ENCODE data around the gene GDF7. TPM values are rescaled to one million over a fixed set of nuclear protein-coding genes. Genes with fewer than 3 reads are reported as not detected.
A peak's percentile ranks its signal among the peaks of the same experiment; 100 is the strongest.

The GDF7 gene
- total RNA-seq, 1 experiment from 2014 or later, result 0.02 TPM

- BruUV-seq (replicated peaks), result no TSS peak
- no peak overlapping the region; the same call in 1 of the 2 replicates for H3K4me2 ChIP-seq (ENCODE audit: low read length)
- ChIA-PET CTCF (interaction anchor here (0.6 to 3.3 kb wide), 17 partner anchors 15 to 310 kb away, joined by 3 to 66 read pairs (median 4); partner anchors contain the start of genes HS1BP3 and RHOB), RAD21 (ENCODE audit: low non-redundant PET in 1 of 2, low total read pairs in 2 of 2, uncharacterized antibody in 2 of 2, unreplicated experiment in 2 of 2) (interaction anchor here (0.7 to 2.2 kb wide), 10 partner anchors 189 to 240 kb away, joined by 4 to 15 read pairs (median 6); partner anchors contain the start of gene RHOB (in 1 of the 2)), POLR2A (interaction anchor here (1.0 to 6.4 kb wide), 3 partner anchors 188 to 194 kb away, joined by 9 to 66 read pairs (median 11); partner anchors contain the start of gene RHOB)
- peak; percentile 98 for ATAC-seq
- no peak overlapping the region for H3K9ac ChIP-seq (ENCODE audit: low read length)
- H2AFZ ChIP-seq (ENCODE audit: low read depth, low read length, poor library complexity, severe bottlenecking), result no peak overlapping the region
- peaks cover 9 to 18% of the 10 kb centered on the region in 2 experiments; a peak in 3 of 4 replicates for H3K4me1 ChIP-seq (ENCODE audit: control insufficient read depth in 1 of 2, insufficient read depth in 2 of 2, low read length in 2 of 2)
- no peaks in the 10 kb centered on the region for H3K9me3 ChIP-seq (ENCODE audit: control insufficient read depth in 1 of 2, insufficient read depth in 1 of 2, low read depth in 1 of 2, low read length in 2 of 2)
- DNase-seq (ENCODE audit: low read depth, low spot score), result peak; percentile 21
- no peak for TF ChIP-seq POLR2AphosphoS5 (IDR thresholded peaks at IDR 0.05; ENCODE audit: low read depth, low read length)
- no peak for TF ChIP-seq CBX3 (IDR thresholded peaks at IDR 0.05; ENCODE audit: low read depth)
- TF ChIP-seq ATF3 (IDR thresholded peaks at IDR 0.05), result no peak
- TF ChIP-seq TCF7L2 (IDR thresholded peaks at IDR 0.05; ENCODE audit: borderline replicate concordance, extremely low read depth, insufficient read depth, insufficient read length), result no peak
- no peak for TF ChIP-seq ZFX (IDR thresholded peaks at IDR 0.05)
- no peak for TF ChIP-seq ELF1 (IDR thresholded peaks at IDR 0.05; ENCODE audit: borderline replicate concordance, low read depth)
- TF ChIP-seq POLR2A (IDR thresholded peaks at IDR 0.05; ENCODE audit: borderline replicate concordance, extremely low read depth, insufficient read depth, insufficient read length), result no peak
- no peak for TF ChIP-seq CEBPB (IDR thresholded peaks at IDR 0.05; ENCODE audit: low read depth)
- TF ChIP-seq FOSL1 (IDR thresholded peaks at IDR 0.05; ENCODE audit: low read depth), result no peak
- no peak for TF ChIP-seq EZH2 (IDR thresholded peaks at IDR 0.05)
- no peak for TF ChIP-seq SP1 (IDR thresholded peaks at IDR 0.05; ENCODE audit: low read depth)
- TF ChIP-seq, protein P1, sequence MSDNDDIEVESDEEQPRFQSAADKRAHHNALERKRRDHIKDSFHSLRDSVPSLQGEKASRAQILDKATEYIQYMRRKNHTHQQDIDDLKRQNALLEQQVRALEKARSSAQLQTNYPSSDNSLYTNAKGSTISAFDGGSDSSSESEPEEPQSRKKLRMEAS (IDR thresholded peaks at IDR 0.05), result no peak
- TF ChIP-seq, protein P2, sequence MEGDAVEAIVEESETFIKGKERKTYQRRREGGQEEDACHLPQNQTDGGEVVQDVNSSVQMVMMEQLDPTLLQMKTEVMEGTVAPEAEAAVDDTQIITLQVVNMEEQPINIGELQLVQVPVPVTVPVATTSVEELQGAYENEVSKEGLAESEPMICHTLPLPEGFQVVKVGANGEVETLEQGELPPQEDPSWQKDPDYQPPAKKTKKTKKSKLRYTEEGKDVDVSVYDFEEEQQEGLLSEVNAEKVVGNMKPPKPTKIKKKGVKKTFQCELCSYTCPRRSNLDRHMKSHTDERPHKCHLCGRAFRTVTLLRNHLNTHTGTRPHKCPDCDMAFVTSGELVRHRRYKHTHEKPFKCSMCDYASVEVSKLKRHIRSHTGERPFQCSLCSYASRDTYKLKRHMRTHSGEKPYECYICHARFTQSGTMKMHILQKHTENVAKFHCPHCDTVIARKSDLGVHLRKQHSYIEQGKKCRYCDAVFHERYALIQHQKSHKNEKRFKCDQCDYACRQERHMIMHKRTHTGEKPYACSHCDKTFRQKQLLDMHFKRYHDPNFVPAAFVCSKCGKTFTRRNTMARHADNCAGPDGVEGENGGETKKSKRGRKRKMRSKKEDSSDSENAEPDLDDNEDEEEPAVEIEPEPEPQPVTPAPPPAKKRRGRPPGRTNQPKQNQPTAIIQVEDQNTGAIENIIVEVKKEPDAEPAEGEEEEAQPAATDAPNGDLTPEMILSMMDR (IDR thresholded peaks at IDR 0.05 in 2 of 3, conservative IDR thresholded peaks at IDR 0.05 in 1 of 3; ENCODE audit: borderline replicate concordance in 1 of 3, insufficient read depth in 1 of 3, low read depth in 2 of 3, low read length in 2 of 3), result peak; percentile 92 to 96 (median 94)
- peak; percentile 100 for TF ChIP-seq RAD21 (IDR thresholded peaks at IDR 0.05; ENCODE audit: low read depth)
- no peak for TF ChIP-seq EGR1 (IDR thresholded peaks at IDR 0.05; ENCODE audit: low read depth)
- TF ChIP-seq SRF (IDR thresholded peaks at IDR 0.05; ENCODE audit: low read depth), result no peak
- TF ChIP-seq, protein P3, sequence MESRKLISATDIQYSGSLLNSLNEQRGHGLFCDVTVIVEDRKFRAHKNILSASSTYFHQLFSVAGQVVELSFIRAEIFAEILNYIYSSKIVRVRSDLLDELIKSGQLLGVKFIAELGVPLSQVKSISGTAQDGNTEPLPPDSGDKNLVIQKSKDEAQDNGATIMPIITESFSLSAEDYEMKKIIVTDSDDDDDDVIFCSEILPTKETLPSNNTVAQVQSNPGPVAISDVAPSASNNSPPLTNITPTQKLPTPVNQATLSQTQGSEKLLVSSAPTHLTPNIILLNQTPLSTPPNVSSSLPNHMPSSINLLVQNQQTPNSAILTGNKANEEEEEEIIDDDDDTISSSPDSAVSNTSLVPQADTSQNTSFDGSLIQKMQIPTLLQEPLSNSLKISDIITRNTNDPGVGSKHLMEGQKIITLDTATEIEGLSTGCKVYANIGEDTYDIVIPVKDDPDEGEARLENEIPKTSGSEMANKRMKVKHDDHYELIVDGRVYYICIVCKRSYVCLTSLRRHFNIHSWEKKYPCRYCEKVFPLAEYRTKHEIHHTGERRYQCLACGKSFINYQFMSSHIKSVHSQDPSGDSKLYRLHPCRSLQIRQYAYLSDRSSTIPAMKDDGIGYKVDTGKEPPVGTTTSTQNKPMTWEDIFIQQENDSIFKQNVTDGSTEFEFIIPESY (IDR thresholded peaks at IDR 0.05; ENCODE audit: extremely low read depth, insufficient replicate concordance, low read length), result no peak
- TF ChIP-seq ZNF274 (IDR thresholded peaks at IDR 0.05; ENCODE audit: low read depth, low read length), result no peak
- no peak for TF ChIP-seq SIN3A (IDR thresholded peaks at IDR 0.05; ENCODE audit: low read depth)
- TF ChIP-seq YY1 (IDR thresholded peaks at IDR 0.05; ENCODE audit: extremely low read depth, insufficient replicate concordance, low read depth, low read length), result peak; percentile 62
- TF ChIP-seq EZH2phosphoT487 (IDR thresholded peaks at IDR 0.05; ENCODE audit: borderline replicate concordance), result no peak
- no peaks in the 10 kb centered on the region for H4K20me1 ChIP-seq (ENCODE audit: insufficient read depth)
- no peak overlapping the region for H3K4me3 ChIP-seq (replicated peaks in 1 of 2; ENCODE audit: low read depth in 1 of 2, low read length in 2 of 2)
- H3K9me2 ChIP-seq (ENCODE audit: insufficient read depth), result no peaks in the 10 kb centered on the region
- H3K79me2 ChIP-seq (ENCODE audit: insufficient read depth, low read length), result no peaks in the 10 kb centered on the region
- no peak overlapping the region for H3K27ac ChIP-seq (ENCODE audit: low read depth, low read length)
- no peaks in the 10 kb centered on the region for H3K36me3 ChIP-seq (ENCODE audit: control insufficient read depth in 1 of 2, insufficient read depth in 2 of 2, low read length in 2 of 2)
- no peaks in the 10 kb centered on the region for H3K27me3 ChIP-seq (ENCODE audit: insufficient read depth, low read length)
- intact Hi-C loops (cut with micrococcal nuclease), result loop anchor here (1.0 kb wide), 3 partner anchors 193 to 240 kb away; no protein-coding TSS in a partner anchor
Measured at GRCh38 chr2:20635675-20636584, 31.0 kb upstream of the GDF7 start.
